Astrocyte (in vitro differentiated cells and primary cell): Measurements from ENCODE around the gene SLC43A2.

ENCODE experiments used
- CTCF ChIP-seq: IDR thresholded peaks from 2 replicates; pipeline ENCODE4 v1.5.1; 2011; ENCODE audit warnings: low read depth, mild to moderate bottlenecking, inconsistent platforms, low read length, moderate library complexity; ENCODE audit not compliant: insufficient read depth
- EZH2 ChIP-seq: IDR thresholded peaks from 2 replicates; pipeline ENCODE4 v1.6.1; 2012; ENCODE audit warnings: mild to moderate bottlenecking, low read length, inconsistent platforms; ENCODE audit not compliant: insufficient read depth

DNA sequence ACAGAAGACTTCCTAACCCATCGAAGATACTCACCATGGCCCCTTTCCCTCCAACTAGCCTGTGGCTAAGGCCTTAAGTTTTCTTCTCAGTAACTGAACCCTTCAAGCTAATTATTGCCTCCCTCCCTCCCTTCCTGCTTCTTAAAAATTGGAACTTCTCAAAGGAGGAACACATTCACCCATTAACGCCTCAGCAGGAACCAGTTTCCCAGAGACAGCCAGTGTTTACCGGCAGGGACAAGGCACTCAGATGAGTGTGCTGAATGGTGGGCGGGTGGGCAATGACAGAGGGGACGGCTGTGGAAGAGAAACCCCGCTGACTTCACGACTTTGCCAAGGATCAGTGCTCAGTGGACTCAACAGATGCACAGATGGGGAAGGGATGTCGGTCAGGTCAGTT is 86.3 kb downstream of the SLC43A2 start:
- TF ChIP-seq CTCF (no peak), EZH2 (no peak)
